ENCODE data around the gene NAT14.
"Not testable (repeated sequence)": the region's sequence is repeated elsewhere in the genome, so short reads cannot be mapped to it uniquely, and the experiment has no call there.

Gene NAT14

DNA sequence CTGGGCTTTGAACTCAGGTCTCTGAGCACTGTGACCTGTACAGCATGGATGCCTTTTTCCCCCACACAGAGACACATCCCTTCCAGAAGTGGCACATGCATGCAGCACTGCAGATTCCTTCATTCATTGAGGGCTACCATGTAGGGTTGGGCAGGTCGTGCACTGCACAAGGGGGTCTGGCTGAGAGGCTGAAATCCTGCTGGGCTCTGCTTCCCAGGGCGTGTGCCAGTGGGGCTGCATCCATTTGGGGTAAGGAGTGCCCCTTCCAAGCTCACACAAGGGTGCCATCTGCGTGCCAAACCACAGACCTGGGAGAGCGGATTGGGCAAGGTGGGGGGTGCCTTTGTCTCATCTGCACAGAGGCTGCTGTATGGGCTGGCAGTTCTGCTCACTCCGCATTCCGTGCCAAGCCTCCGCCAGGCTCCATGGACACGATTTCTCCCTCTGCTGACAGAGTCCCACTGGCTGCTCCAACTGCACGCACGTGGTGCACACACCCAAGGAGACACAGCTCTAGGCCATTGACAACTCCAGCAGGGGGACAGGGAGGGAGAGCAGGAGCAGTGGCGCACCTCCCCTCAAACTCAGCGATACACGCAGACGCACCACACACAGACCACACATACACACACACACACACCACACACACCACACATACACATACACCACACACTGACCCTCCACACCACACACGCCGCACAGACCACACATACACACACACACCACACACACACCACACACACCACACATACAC lies 37.4 kb upstream of the NAT14 start:
- TF ChIP-seq, protein P1, sequence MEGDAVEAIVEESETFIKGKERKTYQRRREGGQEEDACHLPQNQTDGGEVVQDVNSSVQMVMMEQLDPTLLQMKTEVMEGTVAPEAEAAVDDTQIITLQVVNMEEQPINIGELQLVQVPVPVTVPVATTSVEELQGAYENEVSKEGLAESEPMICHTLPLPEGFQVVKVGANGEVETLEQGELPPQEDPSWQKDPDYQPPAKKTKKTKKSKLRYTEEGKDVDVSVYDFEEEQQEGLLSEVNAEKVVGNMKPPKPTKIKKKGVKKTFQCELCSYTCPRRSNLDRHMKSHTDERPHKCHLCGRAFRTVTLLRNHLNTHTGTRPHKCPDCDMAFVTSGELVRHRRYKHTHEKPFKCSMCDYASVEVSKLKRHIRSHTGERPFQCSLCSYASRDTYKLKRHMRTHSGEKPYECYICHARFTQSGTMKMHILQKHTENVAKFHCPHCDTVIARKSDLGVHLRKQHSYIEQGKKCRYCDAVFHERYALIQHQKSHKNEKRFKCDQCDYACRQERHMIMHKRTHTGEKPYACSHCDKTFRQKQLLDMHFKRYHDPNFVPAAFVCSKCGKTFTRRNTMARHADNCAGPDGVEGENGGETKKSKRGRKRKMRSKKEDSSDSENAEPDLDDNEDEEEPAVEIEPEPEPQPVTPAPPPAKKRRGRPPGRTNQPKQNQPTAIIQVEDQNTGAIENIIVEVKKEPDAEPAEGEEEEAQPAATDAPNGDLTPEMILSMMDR (IDR thresholded peaks at IDR 0.05; ENCODE audit: insufficient read depth, missing control alignments): no peak
- DNase-seq (ENCODE audit: insufficient read length, low spot score) (no peak), FAIRE-seq (no peak)

DNA sequence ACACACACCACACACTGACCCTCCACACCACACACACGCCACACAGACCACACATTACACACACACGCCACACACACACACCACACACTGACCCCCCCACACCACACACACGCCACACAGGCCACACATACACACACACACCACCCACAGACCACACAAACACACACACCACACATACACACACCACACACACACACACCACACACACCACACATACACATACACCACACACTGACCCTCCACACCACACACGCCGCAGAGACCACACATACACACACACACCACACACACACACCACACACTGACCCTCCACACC lies 36.9 kb upstream of the NAT14 start:
- FAIRE-seq: not testable (repeated sequence)

DNA sequence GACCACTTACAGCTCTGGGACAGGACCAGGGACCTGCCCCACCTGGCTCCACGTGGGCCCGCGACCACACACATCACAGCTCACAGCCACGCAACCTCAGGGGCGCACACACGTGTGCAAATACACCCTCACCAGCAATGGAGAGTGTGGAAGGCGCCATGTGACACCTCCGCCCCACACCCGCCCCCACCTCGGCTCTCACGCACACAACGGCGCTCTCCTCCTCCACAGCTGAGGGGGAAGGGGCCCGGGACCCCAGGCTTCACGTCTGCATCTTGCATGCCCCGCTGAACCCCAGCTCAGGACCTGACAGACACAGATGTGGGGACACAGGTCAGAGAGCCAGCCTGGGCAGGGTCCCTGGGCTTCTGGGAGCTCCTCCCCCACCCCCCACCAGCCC lies 35.5 kb upstream of the NAT14 start:
- FAIRE-seq (no peak), DNase-seq (ENCODE audit: insufficient read length, low spot score) (no peak)
- TF ChIP-seq, protein P1 (IDR thresholded peaks at IDR 0.05; ENCODE audit: insufficient read depth, missing control alignments): no peak

More for the DNA sequence above, 36.9 kb upstream of the NAT14 start:
- not testable (repeated sequence) for DNase-seq (ENCODE audit: insufficient read length, low spot score)

DNA sequence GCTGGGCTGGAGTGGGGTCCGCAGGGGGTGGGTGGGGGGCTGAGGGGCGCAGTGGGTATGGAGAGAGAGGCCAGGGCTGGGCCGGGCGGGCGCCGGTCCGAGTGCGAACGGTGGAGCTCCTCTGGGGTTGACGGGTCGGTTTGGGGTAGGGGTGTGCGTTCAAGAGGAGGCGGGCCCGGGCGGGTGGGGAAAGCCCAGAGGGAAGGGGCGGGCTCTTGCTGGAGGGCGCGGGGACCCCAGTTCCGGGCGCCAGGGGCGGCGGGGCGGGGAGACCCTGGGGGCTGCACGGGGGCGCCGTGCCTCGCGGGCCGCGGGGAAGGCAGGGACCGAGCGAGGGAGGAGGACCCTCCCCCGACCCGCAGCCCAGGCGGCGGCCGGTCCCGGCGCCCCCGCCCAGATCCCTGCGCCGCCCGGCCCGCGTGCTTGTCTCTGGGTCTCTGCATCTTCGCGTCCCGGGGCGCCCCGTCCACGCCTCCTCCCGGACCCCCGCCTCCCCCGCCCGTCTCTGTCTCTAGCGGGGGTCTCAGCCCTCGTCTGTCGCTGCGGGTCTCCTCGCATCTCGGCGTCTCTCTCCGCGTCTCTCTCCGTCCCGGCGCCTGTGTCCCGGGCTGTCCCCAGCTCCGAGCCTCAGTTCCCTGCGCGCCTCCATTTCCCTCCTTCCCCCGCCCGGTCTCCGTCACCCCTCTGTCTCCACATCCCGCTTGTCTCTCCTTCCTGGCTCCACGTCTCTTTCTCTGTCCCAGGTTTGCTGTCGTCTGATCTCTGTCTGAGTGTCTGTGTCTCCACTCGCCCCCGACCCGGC lies 33.6 kb upstream of the NAT14 start:
- DNase-seq (ENCODE audit: insufficient read length, low spot score) (no peak), FAIRE-seq (no peak)
- TF ChIP-seq, protein P1 (IDR thresholded peaks at IDR 0.05; ENCODE audit: insufficient read depth, missing control alignments): no peak

DNA sequence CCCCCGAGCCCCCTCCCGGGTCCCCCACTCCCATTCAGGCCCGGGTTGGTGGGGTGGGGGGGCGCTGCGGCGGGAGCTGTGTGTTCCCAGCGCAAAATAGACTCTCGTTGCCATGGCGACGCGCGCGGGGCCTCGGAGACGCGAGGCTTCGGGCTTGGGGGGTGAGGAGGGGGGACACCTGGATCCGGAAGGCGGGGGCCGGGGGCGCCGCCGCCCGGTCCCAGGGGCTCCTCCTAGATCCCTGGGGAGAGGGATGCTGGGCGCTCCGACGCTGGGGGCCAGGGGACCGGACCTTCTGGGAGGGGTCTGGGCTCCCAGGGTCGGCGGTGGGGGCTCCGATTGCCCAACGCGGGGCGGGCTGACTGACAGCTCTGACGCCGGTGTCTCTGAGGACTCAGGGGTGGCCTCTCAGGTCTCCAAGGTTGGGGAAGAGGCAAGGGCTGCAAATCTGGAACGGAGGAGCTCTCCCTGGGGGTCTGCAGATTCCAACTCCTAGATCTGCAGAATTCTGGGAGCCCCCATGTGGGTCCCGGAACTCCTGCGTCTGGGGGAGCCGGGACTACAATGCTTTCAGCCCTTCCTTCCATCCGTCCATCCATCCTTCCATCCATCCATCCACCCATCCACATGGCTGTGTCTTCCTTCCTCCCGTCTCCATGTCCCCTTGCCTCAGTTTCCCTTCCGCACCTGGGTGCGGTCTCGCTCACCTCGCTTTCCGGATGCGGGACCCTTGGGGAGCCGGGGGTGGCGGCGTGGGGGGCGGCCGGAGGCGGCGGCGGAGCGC lies 32.8 kb upstream of the NAT14 start:
- FAIRE-seq (no peak), DNase-seq (ENCODE audit: insufficient read length, low spot score) (no peak)
- TF ChIP-seq, protein P1 (IDR thresholded peaks at IDR 0.05; ENCODE audit: insufficient read depth, missing control alignments): no peak

DNA sequence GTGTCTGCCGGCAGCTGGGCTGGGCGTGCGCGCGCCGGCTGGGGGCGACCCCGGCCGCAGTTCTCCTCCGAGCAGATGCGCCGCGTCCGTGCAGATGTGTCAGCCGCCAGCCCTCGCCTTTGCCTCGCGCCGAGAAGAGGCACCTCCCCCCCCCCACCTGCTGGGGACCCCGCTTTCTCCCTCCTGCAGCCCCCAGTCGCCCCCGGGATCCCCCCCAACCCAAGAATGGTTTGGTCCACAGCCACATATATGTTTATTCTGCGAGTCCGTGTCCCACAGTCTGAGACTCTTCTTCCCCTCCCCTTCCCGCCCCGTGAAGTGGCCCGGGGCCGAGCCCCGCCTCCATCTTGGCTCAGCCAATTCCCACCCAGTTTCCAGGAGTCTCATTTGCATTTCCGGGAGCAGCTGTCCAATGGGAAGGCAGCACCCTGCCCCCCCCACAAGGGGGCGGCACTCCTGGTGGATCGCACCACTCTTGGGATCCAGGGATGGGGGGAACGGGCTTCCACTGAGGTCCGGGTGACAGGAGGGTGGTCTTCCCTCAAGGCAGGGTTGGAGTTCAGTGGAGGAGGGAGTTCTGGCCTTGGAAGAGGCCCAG lies 32.1 kb upstream of the NAT14 start:
- TF ChIP-seq, protein P1 (IDR thresholded peaks at IDR 0.05; ENCODE audit: insufficient read depth, missing control alignments): no peak
- FAIRE-seq: no peak
- peak; percentile 96 for DNase-seq (ENCODE audit: insufficient read length, low spot score)
